ENCODE data around the gene ANP32B. TPM values are rescaled to one million over a fixed set of nuclear protein-coding genes. Genes with fewer than 3 reads are reported as not detected.

Gene ANP32B
- total and polyA plus RNA-seq, 2 donors (not counting 1 experiment from before 2014, with no cell fraction given), result 17.6 to 138 TPM

GRCh38 chr9:98020476-98021145 is 37.5 kb downstream of the ANP32B start:
- TF ChIP-seq CTCF (IDR thresholded peaks at IDR 0.05) (no peak), EZH2 (IDR thresholded peaks at IDR 0.05; ENCODE audit: borderline replicate concordance, insufficient read depth, low read depth, low read length, poor library complexity, severe bottlenecking) (no peak)
- CTCF ChIA-PET, result interaction anchor here (0.6 to 1.8 kb wide), 3 partner anchors 11 to 128 kb away, joined by 3 to 7 read pairs (median 4); no protein-coding TSS in a partner anchor
- H3K4me3 Mint-ChIP-seq, result no peak overlapping the region

More at GRCh38 chr9:98020476-98021145, 37.5 kb downstream of the ANP32B start:
- intact Hi-C loops (cut with micrococcal nuclease), result no loop called here
- no peaks in the 10 kb centered on the region for H3K4me1 Mint-ChIP-seq
- H3K27ac ChIP-seq (ENCODE audit: low read length in 2 of 2), result no peak overlapping the region
- H3K9me3 Mint-ChIP-seq (ENCODE audit: insufficient read depth), result no peaks in the 10 kb centered on the region
- no peaks in the 10 kb centered on the region for H4K20me1 ChIP-seq (ENCODE audit: control insufficient read depth, insufficient read depth, low read length, poor library complexity, severe bottlenecking)
- no peaks in the 10 kb centered on the region for H3K9me3 ChIP-seq (ENCODE audit: control extremely low read depth in 1 of 3, control insufficient read depth in 2 of 3, insufficient read depth in 1 of 3, low read length in 2 of 3)
- no peaks in the 10 kb centered on the region for H3K27me3 Mint-ChIP-seq
- H3K4me1 ChIP-seq (ENCODE audit: control insufficient read depth in 2 of 2, insufficient read depth in 2 of 2, low read length in 2 of 2), result no peaks in the 10 kb centered on the region
- no peak overlapping the region for H3K9ac ChIP-seq (ENCODE audit: low read length)
- DNase-seq (no peak), ATAC-seq (ENCODE audit: low read depth) (no peak)
- no peak overlapping the region for H3K27ac Mint-ChIP-seq
- H3K4me2 ChIP-seq (replicated peaks; ENCODE audit: low read depth, low read length, poor library complexity, severe bottlenecking), result no peak overlapping the region
- H3K27me3 ChIP-seq (replicated peaks in 1 of 4; ENCODE audit: control extremely low read depth in 1 of 4, control insufficient read depth in 3 of 4, insufficient read depth in 4 of 4, low read length in 3 of 4), result no peaks in the 10 kb centered on the region
- WGBS (ENCODE audit: insufficient coverage), result 96% methylated on average over 8 of the region's 8 CpGs
- no peak overlapping the region for H3K4me3 ChIP-seq (ENCODE audit: control extremely low read depth in 1 of 5, extremely low read depth in 1 of 5, insufficient read depth in 1 of 5, low read depth in 2 of 5, low read length in 4 of 5)
- POLR2A ChIA-PET, result interaction anchor here (0.6 kb wide), 1 partner anchor 73 kb away, joined by 3 read pairs; no protein-coding TSS in a partner anchor
- H3K79me2 ChIP-seq (ENCODE audit: control insufficient read depth, insufficient read depth, low read length), result no peaks in the 10 kb centered on the region
- no peak overlapping the region for H2AFZ ChIP-seq (ENCODE audit: insufficient read depth, low read depth, low read length, poor library complexity, severe bottlenecking)
- peaks cover 0 to 32% of the 10 kb centered on the region in 2 experiments for H3K36me3 ChIP-seq (replicated peaks in 1 of 2; ENCODE audit: control extremely low read depth in 1 of 2, control insufficient read depth in 1 of 2, extremely low read depth in 1 of 2, insufficient read depth in 2 of 2, low read length in 1 of 2)

All from B cell (primary cell).